ENCODE data around the gene SYNGR2.

The SYNGR2 gene

DNA sequence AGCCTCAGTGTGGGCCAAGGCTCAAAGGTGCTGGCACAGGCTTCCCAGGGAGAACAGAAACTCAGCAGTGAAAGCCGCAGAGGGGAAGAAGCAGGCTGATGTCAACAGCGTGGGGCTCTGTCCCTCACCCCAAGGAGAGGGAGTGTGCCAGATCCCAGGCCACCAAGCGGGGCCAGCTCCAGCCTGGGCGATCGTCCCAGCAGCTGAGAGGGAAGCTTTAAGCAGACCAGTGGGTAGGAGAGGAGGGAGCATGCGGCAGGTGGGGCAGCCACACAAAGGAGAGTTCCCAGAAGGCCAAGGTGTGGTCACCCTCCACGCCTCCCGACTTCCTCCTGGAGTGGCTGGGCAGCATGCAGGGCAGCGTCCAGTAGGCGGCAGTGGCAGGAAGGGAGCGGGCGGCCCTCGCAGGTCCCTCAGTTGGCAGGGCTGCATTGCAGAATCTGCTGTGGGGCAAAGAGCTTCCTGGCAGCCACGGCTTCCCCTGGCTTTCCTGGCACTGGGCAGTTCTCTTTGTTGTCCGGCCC is 6.0 kb downstream of the SYNGR2 start:
- H3K4me3 ChIP-seq (ENCODE audit: low read depth in 1 of 2, low read length in 2 of 2) = peak overlapping the region; percentile 43 to 53

DNA sequence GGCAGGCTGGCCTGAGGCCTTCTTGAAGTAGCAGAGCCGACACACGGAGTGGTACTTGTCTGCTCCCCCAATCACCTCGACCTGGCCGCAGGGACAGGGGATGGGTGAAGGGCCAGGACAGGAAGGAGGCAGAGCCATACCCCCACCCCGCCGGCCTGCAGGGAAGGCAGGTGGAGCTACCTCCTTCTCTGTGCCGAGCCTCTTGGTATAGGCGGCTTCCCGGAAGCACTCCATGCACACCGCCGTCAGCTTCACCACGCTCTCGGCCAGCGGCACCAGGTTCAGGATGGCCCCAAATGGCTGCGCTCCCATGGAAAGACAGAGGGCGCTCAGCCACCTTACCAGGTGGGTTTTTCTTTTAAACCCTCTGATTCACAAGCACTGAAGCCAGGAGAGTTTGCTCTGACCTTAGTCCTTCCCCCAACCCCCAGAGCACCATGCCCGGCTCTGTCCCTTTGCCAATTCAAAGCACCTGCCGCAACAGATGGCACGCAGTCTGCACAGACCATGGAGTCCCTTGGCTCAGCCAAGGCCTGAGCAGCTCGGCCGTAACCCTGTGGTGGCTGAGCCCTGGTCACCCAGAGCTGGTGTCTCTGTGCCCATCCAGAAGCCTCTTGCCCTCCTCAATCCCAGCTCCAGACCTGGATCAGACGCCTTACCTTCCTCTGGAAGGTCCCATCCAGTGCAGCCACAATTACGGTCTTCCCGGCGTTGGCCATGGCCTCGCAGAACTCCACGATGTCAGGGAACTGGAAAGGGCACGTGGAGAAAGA is 6.7 kb downstream of the SYNGR2 start:
- peak overlapping the region; percentile 89 for H3K27ac ChIP-seq (ENCODE audit: low read depth, low read length)
- peaks cover 64 to 65% of the 10 kb centered on the region in 2 donors for H3K4me1 ChIP-seq (ENCODE audit: control insufficient read depth in 1 of 2, insufficient read depth in 2 of 2, low read length in 2 of 2)
- H3K27me3 ChIP-seq (ENCODE audit: control insufficient read depth in 1 of 2, insufficient read depth in 2 of 2, low read length in 2 of 2) = no peaks in the 10 kb centered on the region
- no peaks in the 10 kb centered on the region for H3K9me3 ChIP-seq (ENCODE audit: control insufficient read depth in 1 of 2, low read length in 2 of 2)
- H3K9ac ChIP-seq (ENCODE audit: low read depth in 1 of 2, low read length in 2 of 2) = peak overlapping the region; percentile 21 to 74
- peak overlapping the region; percentile 43 to 53 for H3K4me3 ChIP-seq (ENCODE audit: low read depth in 1 of 2, low read length in 2 of 2)
- peaks cover 0 to 14% of the 10 kb centered on the region in 2 donors for H3K36me3 ChIP-seq (ENCODE audit: control insufficient read depth in 1 of 2, insufficient read depth in 2 of 2, low read length in 2 of 2)

More for the DNA sequence above, 6.0 kb downstream of the SYNGR2 start:
- peak overlapping the region; percentile 21 to 74 for H3K9ac ChIP-seq (ENCODE audit: low read depth in 1 of 2, low read length in 2 of 2)
- H3K9me3 ChIP-seq (ENCODE audit: control insufficient read depth in 1 of 2, low read length in 2 of 2) = no peaks in the 10 kb centered on the region
- peak overlapping the region; percentile 89 for H3K27ac ChIP-seq (ENCODE audit: low read depth, low read length)
- peaks cover 69 to 71% of the 10 kb centered on the region in 2 donors for H3K4me1 ChIP-seq (ENCODE audit: control insufficient read depth in 1 of 2, insufficient read depth in 2 of 2, low read length in 2 of 2)
- no peaks in the 10 kb centered on the region for H3K27me3 ChIP-seq (ENCODE audit: control insufficient read depth in 1 of 2, insufficient read depth in 2 of 2, low read length in 2 of 2)
- H3K36me3 ChIP-seq (ENCODE audit: control insufficient read depth in 1 of 2, insufficient read depth in 2 of 2, low read length in 2 of 2) = peaks cover 0 to 14% of the 10 kb centered on the region in 2 donors

DNA sequence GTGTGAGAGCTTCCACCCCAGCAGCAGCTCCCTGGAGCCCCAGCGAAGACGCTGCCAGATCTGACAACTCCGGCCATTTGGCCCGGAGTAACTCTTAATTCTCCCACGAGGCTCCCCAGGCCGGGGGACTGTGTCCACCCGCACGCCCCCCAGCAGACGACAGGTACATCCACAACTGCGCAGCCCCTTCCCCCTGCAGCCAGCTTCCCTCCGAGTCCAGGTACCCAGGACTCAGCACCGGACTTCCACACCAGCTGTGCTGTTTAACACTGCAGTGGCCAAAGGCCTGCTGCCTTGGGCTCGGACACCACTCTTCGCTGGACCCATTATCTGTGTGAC is 7.2 kb downstream of the SYNGR2 start:
- Histone ChIP-seq H3K9ac (ENCODE audit: low read depth in 1 of 2, low read length in 2 of 2) (peak overlapping the region in 1 of 2 donors; percentile 74), H3K4me1 (ENCODE audit: control insufficient read depth in 1 of 2, insufficient read depth in 2 of 2, low read length in 2 of 2) (peaks cover 62 to 68% of the 10 kb centered on the region in 2 donors), H3K27me3 (ENCODE audit: control insufficient read depth in 1 of 2, insufficient read depth in 2 of 2, low read length in 2 of 2) (no peaks in the 10 kb centered on the region), H3K27ac (ENCODE audit: low read depth, low read length) (peak overlapping the region; percentile 34), H3K9me3 (ENCODE audit: control insufficient read depth in 1 of 2, low read length in 2 of 2) (no peaks in the 10 kb centered on the region), H3K4me3 (ENCODE audit: low read depth in 1 of 2, low read length in 2 of 2) (peak overlapping the region in 1 of 2 donors; percentile 43), H3K36me3 (ENCODE audit: control insufficient read depth in 1 of 2, insufficient read depth in 2 of 2, low read length in 2 of 2) (peaks cover 0 to 13% of the 10 kb centered on the region in 2 donors)

DNA sequence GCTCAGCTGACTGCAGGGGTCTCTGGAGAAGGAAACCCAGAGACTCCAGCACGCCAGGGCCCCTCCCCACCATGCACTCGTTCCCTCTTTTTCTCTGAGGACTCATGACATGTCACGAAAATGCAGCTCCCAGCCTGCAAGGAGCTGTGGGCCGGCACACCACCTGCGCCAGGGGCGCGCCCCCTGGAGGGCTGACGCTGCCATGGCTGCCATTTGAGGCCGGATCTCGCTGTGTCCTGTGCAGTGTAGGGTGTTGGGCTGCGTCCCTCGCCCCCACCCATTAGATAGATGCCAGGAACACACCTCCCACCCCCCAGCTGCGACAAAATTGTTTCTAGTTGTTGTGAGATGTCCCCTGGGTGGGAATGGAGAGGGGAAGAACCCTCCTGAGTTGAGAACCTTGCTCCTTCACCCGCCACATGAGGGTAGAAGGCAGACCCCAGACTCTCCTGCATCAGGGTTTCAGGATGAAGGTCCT is 8.2 kb downstream of the SYNGR2 start:
- H3K4me3 ChIP-seq (ENCODE audit: low read depth in 1 of 2, low read length in 2 of 2) = no peak overlapping the region
- no peaks in the 10 kb centered on the region for H3K27me3 ChIP-seq (ENCODE audit: control insufficient read depth in 1 of 2, insufficient read depth in 2 of 2, low read length in 2 of 2)
- H3K9me3 ChIP-seq (ENCODE audit: control insufficient read depth in 1 of 2, low read length in 2 of 2) = no peaks in the 10 kb centered on the region
- peaks cover 56 to 60% of the 10 kb centered on the region in 2 donors for H3K4me1 ChIP-seq (ENCODE audit: control insufficient read depth in 1 of 2, insufficient read depth in 2 of 2, low read length in 2 of 2)
- H3K9ac ChIP-seq (ENCODE audit: low read depth in 1 of 2, low read length in 2 of 2) = no peak overlapping the region
- H3K27ac ChIP-seq (ENCODE audit: low read depth, low read length) = no peak overlapping the region
- peaks cover 0 to 4% of the 10 kb centered on the region in 2 donors for H3K36me3 ChIP-seq (ENCODE audit: control insufficient read depth in 1 of 2, insufficient read depth in 2 of 2, low read length in 2 of 2)

DNA sequence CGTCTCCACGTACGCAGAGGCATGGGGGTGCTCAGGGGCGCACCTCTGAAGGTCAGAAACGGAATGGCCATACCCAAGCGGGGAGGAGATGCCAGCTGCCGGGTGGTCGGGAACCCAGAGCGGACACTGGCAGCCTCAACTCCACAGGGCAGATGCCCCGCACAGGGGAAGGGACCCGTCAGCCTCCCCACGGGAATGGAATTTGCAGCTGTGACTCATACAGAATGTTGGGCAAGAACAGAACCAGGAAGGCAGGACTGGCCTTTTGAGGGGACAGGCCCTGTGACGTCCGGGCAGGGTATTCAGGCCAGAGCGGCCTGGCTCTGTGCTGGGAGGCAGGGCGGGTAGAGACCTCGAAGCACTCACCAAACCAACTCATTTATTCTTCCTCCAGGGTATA is 11.0 kb downstream of the SYNGR2 start:
- H3K27ac ChIP-seq (ENCODE audit: low read depth, low read length) = peak overlapping the region; percentile 64
- H3K4me1 ChIP-seq (ENCODE audit: control insufficient read depth in 1 of 2, insufficient read depth in 2 of 2, low read length in 2 of 2) = peaks cover 29 to 35% of the 10 kb centered on the region in 2 donors
- H3K9ac ChIP-seq (ENCODE audit: low read depth in 1 of 2, low read length in 2 of 2) = no peak overlapping the region

DNA sequence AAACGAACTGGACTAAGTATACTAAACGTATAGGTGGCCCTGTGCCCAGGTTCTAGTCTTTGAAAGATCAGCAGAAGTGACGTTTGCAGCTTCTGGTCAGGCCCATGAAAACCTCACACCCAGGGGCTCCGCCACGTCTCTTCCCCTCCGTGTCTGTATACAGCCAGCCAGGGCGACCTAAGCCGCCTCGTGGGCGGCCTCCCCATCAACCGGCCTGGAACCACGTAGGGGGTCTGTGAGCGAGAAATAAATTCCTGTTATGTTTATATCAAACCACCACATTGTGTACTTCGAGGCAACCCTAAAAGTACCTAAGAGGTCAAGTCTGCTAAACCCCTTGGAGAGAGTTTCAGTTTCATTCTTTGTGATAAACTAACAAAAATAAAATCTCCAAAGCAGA is 11.7 kb downstream of the SYNGR2 start:
- no peak overlapping the region for H3K4me3 ChIP-seq (ENCODE audit: low read depth in 1 of 2, low read length in 2 of 2)
- peaks cover 29% of the 10 kb centered on the region in 2 donors for H3K4me1 ChIP-seq (ENCODE audit: control insufficient read depth in 1 of 2, insufficient read depth in 2 of 2, low read length in 2 of 2)
- H3K36me3 ChIP-seq (ENCODE audit: control insufficient read depth in 1 of 2, insufficient read depth in 2 of 2, low read length in 2 of 2) = peaks cover 0 to 3% of the 10 kb centered on the region in 2 donors
- H3K27me3 ChIP-seq (ENCODE audit: control insufficient read depth in 1 of 2, insufficient read depth in 2 of 2, low read length in 2 of 2) = no peaks in the 10 kb centered on the region
- no peak overlapping the region for H3K9ac ChIP-seq (ENCODE audit: low read depth in 1 of 2, low read length in 2 of 2)
- peak overlapping the region; percentile 64 for H3K27ac ChIP-seq (ENCODE audit: low read depth, low read length)
- no peaks in the 10 kb centered on the region for H3K9me3 ChIP-seq (ENCODE audit: control insufficient read depth in 1 of 2, low read length in 2 of 2)

More for the DNA sequence above, 11.0 kb downstream of the SYNGR2 start:
- Histone ChIP-seq H3K9me3 (ENCODE audit: control insufficient read depth in 1 of 2, low read length in 2 of 2) (no peaks in the 10 kb centered on the region), H3K4me3 (ENCODE audit: low read depth in 1 of 2, low read length in 2 of 2) (no peak overlapping the region), H3K27me3 (ENCODE audit: control insufficient read depth in 1 of 2, insufficient read depth in 2 of 2, low read length in 2 of 2) (no peaks in the 10 kb centered on the region), H3K36me3 (ENCODE audit: control insufficient read depth in 1 of 2, insufficient read depth in 2 of 2, low read length in 2 of 2) (peaks cover 0 to 3% of the 10 kb centered on the region in 2 donors)

DNA sequence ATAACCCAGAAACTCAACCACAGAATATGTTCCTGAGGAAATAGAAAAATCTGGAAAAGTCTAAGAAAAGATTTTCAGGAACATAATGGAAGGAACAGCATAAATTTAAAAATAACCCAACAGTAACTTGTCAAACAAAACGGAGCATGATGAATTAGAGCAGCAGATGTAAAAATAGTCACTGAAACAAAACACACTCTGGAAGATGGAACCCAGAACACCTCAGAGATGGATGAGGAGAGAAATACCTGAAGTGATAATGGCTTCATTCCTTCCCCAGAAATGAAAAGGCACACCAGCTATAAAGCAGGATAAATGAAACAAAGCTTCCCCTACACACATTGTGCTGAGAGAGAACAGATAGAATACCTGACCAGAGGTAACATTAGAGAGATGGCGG is 12.1 kb downstream of the SYNGR2 start:
- Histone ChIP-seq H3K9ac (ENCODE audit: low read depth in 1 of 2, low read length in 2 of 2) (no peak overlapping the region), H3K36me3 (ENCODE audit: control insufficient read depth in 1 of 2, insufficient read depth in 2 of 2, low read length in 2 of 2) (peaks cover 0 to 3% of the 10 kb centered on the region in 2 donors), H3K9me3 (ENCODE audit: control insufficient read depth in 1 of 2, low read length in 2 of 2) (no peaks in the 10 kb centered on the region), H3K27ac (ENCODE audit: low read depth, low read length) (no peak overlapping the region), H3K27me3 (ENCODE audit: control insufficient read depth in 1 of 2, insufficient read depth in 2 of 2, low read length in 2 of 2) (no peaks in the 10 kb centered on the region), H3K4me1 (ENCODE audit: control insufficient read depth in 1 of 2, insufficient read depth in 2 of 2, low read length in 2 of 2) (peaks cover 25 to 29% of the 10 kb centered on the region in 2 donors), H3K4me3 (ENCODE audit: low read depth in 1 of 2, low read length in 2 of 2) (no peak overlapping the region)

DNA sequence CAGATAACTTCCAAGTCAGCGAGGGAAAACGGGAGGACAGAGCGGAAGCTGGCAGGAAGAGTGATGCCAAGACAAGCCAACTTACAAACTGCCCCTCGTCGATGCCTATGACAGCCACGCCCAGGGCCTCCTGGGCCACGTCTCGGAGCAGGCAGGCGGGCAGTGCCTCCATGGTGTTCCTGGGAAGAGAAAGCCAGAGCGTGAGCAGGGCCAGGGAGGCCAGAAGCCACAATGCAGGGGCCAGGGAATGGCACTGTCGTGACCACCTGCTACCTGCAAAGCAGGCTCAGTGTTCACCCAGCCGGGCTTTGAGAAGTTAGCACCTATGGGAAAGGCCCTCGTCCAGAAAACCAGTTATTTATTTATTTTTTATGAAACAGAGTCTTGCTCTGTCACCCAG is 14.1 kb downstream of the SYNGR2 start:
- Histone ChIP-seq H3K4me3 (ENCODE audit: low read depth in 1 of 2, low read length in 2 of 2) (no peak overlapping the region), H3K27me3 (ENCODE audit: control insufficient read depth in 1 of 2, insufficient read depth in 2 of 2, low read length in 2 of 2) (no peaks in the 10 kb centered on the region), H3K9ac (ENCODE audit: low read depth in 1 of 2, low read length in 2 of 2) (no peak overlapping the region), H3K27ac (ENCODE audit: low read depth, low read length) (no peak overlapping the region), H3K4me1 (ENCODE audit: control insufficient read depth in 1 of 2, insufficient read depth in 2 of 2, low read length in 2 of 2) (peaks cover 14 to 29% of the 10 kb centered on the region in 2 donors), H3K9me3 (ENCODE audit: control insufficient read depth in 1 of 2, low read length in 2 of 2) (no peaks in the 10 kb centered on the region), H3K36me3 (ENCODE audit: control insufficient read depth in 1 of 2, insufficient read depth in 2 of 2, low read length in 2 of 2) (peaks cover 0 to 3% of the 10 kb centered on the region in 2 donors)

DNA sequence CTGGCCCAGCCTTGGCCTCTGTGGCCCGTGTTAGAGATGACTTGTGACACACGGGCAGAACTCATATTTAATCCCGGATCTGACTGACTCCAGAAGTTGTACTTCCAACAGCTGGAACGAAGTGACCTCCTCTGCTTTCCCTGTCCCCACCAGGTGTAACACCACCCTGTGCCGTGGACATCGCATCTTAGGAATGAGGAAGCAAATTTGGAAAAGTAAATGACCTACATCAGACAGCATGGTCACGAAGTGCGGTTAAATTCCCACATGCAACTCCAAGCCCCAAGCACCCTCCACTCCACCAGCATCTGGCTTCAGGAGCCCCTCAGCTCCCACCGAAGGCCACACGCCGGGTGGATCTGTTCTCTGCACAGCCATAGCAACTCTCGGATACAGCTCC is 15.5 kb downstream of the SYNGR2 start:
- no peak overlapping the region for H3K4me3 ChIP-seq (ENCODE audit: low read depth in 1 of 2, low read length in 2 of 2)
- H3K27ac ChIP-seq (ENCODE audit: low read depth, low read length) = no peak overlapping the region
- no peaks in the 10 kb centered on the region for H3K27me3 ChIP-seq (ENCODE audit: control insufficient read depth in 1 of 2, insufficient read depth in 2 of 2, low read length in 2 of 2)
- peaks cover 14 to 32% of the 10 kb centered on the region in 2 donors for H3K4me1 ChIP-seq (ENCODE audit: control insufficient read depth in 1 of 2, insufficient read depth in 2 of 2, low read length in 2 of 2)
- peaks cover 0 to 3% of the 10 kb centered on the region in 2 donors for H3K36me3 ChIP-seq (ENCODE audit: control insufficient read depth in 1 of 2, insufficient read depth in 2 of 2, low read length in 2 of 2)
- H3K9me3 ChIP-seq (ENCODE audit: control insufficient read depth in 1 of 2, low read length in 2 of 2) = no peaks in the 10 kb centered on the region
- no peak overlapping the region for H3K9ac ChIP-seq (ENCODE audit: low read depth in 1 of 2, low read length in 2 of 2)

DNA sequence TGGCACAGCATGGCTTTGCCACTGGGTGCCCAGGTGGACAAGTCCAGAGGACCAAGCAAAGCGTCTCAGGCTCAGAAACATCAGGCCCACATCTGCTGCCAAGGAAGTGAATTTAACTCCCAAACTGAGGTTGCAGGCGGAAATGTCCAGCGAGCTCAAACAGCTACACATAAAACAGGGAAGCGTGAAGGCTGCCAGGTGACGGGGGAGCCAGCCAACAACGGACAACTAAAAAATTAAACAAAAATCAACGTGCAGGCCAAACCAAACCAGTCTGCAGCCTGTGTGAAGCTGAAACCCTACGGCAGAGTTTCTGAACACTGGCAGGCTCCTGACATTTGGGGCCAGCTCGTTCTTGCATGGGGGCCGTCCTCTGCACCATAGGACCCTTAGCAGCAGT is 16.0 kb downstream of the SYNGR2 start:
- H3K4me3 ChIP-seq (ENCODE audit: low read depth in 1 of 2, low read length in 2 of 2) = no peak overlapping the region
- H3K9me3 ChIP-seq (ENCODE audit: control insufficient read depth in 1 of 2, low read length in 2 of 2) = no peaks in the 10 kb centered on the region
- H3K9ac ChIP-seq (ENCODE audit: low read depth in 1 of 2, low read length in 2 of 2) = no peak overlapping the region
- peaks cover 14 to 32% of the 10 kb centered on the region in 2 donors for H3K4me1 ChIP-seq (ENCODE audit: control insufficient read depth in 1 of 2, insufficient read depth in 2 of 2, low read length in 2 of 2)
- H3K36me3 ChIP-seq (ENCODE audit: control insufficient read depth in 1 of 2, insufficient read depth in 2 of 2, low read length in 2 of 2) = peaks cover 0 to 3% of the 10 kb centered on the region in 2 donors
- H3K27ac ChIP-seq (ENCODE audit: low read depth, low read length) = no peak overlapping the region
- H3K27me3 ChIP-seq (ENCODE audit: control insufficient read depth in 1 of 2, insufficient read depth in 2 of 2, low read length in 2 of 2) = no peaks in the 10 kb centered on the region
